Gastrocnemius medialis (tissue), 4 donors: ENCODE data around the gene GPR143. TPM values are rescaled to one million over a fixed set of nuclear protein-coding genes. Genes with fewer than 3 reads are reported as not detected.
"Not testable (repeated sequence)": the region's sequence is repeated elsewhere in the genome, so short reads cannot be mapped to it uniquely, and the experiment has no call there.

Experiments
- ATAC-seq, 2 donors: fragments of 150-250 bp; one replicate each; pipeline ENCODE4 v1.9.1; 2016
- DNase-seq, 2 donors: peaks; one replicate each; pipeline ENCODE4 v3.0.0-alpha.2; 2019
- H3K27ac ChIP-seq, 4 donors: fragments of 200-600 bp; sonication (generic); 1 replicate in 1 of 4; 2 replicates in 3 of 4; pipeline ENCODE4 v1.5.1; 2016 to 2018; ENCODE audit warnings: mild to moderate bottlenecking in 2 of 4, moderate library complexity in 1 of 4
- H3K27me3 ChIP-seq, 3 donors: fragments of 200-600 bp; sonication (generic) in 2 of 3; 1 replicate in 1 of 3; 2 replicates in 2 of 3; pipeline versions ENCODE4 v1.5.1 to v1.6.0; 2016 to 2019; ENCODE audit warnings: mild to moderate bottlenecking in 1 of 3, moderate library complexity in 1 of 3
- H3K36me3 ChIP-seq, 2 donors: fragments of 200-600 bp; sonication (generic) in 1 of 2; one replicate each; pipeline ENCODE4 v1.5.1; 2017 to 2018
- H3K4me1 ChIP-seq, 2 donors: fragments of 200-600 bp; sonication (generic) in 1 of 2; one replicate each; pipeline ENCODE4 v1.5.1; 2016 to 2017; ENCODE audit warnings: mild to moderate bottlenecking in 2 of 2
- H3K4me3 ChIP-seq, 4 donors: fragments of 200-600 bp; sonication (generic) in 3 of 4; 1 replicate in 1 of 4; 2 replicates in 3 of 4; pipeline ENCODE4 v1.5.1; 2016 to 2019; ENCODE audit warnings: mild to moderate bottlenecking in 2 of 4
- H3K9me3 ChIP-seq, 3 donors: fragments of 200-600 bp; sonication (generic) in 2 of 3; 1 replicate in 1 of 3; 2 replicates in 2 of 3; pipeline ENCODE4 v1.5.1; 2016 to 2019
- CTCF ChIP-seq, 5 experiments: fragments of 450-650 bp in 3 of 5; fragments of 200-600 bp in 2 of 5; sonication (generic) in 2 of 5; IDR thresholded peaks in 4 of 5; conservative IDR thresholded peaks in 1 of 5; 1 replicate in 4 of 5; 2 replicates in 1 of 5; pipeline ENCODE4 v1.5.1; 2016 to 2019; ENCODE audit warnings: antibody characterized with exemption in 5 of 5, mild to moderate bottlenecking in 3 of 5, moderate library complexity in 3 of 5
- POLR2A ChIP-seq, 2 donors: fragments of 450-650 bp; IDR thresholded peaks; one replicate each; pipeline ENCODE4 v1.6.1; 2017; ENCODE audit warnings: antibody characterized with exemption in 2 of 2, mild to moderate bottlenecking in 2 of 2, moderate library complexity in 2 of 2
- in situ Hi-C, 4 donors: fragments of 200-750 bp; cut with MboI; loops; one replicate each; pipeline versions ENCODE4 v1.15.0 to v1.8.0; 2017; ENCODE audit warnings: low sequenced_read_pairs in 4 of 4
- intact Hi-C: fragments of 100-400 bp; cut with DNase I; formaldehyde crosslinking; loops from one replicate; pipeline ENCODE4 v1.15.1; 2023; ENCODE audit warnings: low total_unique reads
- total RNA-seq, 4 donors: library from RNA; depleted of rRNA; stranded (reverse); fragments of >200 nt; gene quantifications; one replicate each; pipeline versions ENCODE4 v1.1.0 to v1.2.3, GENCODE V29; 2016

Gene GPR143
- total RNA-seq, 4 donors from 2014 or later = not detected

GRCh38 chrX:9775930-9776329 lies 10.3 kb upstream of the GPR143 start:
- Histone ChIP-seq H3K27ac (no peak overlapping the region), H3K4me3 (no peak overlapping the region), H3K4me1 (no peaks in the 10 kb centered on the region), H3K27me3 (no peaks in the 10 kb centered on the region), H3K36me3 (no peaks in the 10 kb centered on the region), H3K9me3 (no peaks in the 10 kb centered on the region)
- intact Hi-C loops = no loop called here
- ATAC-seq (no peak), DNase-seq (no peak)
- TF ChIP-seq CTCF (IDR thresholded peaks at IDR 0.05 in 4 of 5, conservative IDR thresholded peaks at IDR 0.05 in 1 of 5) (no peak), POLR2A (IDR thresholded peaks at IDR 0.05) (no peak)
- in situ Hi-C loops = no loop called here

DNA sequence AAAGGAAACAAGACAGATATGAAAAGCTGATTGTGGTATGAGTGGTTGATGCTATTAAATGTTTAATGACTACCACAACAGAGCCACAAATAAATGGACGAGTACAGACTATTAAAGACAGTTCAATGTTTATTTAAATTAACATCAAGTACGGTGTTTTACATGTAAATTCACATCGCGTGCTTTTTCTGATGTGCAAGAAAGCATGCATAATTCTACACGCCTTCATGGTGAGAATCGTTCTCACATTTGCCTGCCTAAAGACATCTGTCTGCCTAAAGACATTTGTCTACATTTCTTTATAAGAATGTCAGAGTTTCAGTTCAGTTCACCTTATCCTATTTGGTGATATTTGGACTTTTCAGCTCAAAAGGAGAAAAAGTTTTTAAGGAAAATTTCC lies 7.3 kb upstream of the GPR143 start:
- ATAC-seq (no peak), DNase-seq (no peak)
- TF ChIP-seq POLR2A (IDR thresholded peaks at IDR 0.05) (no peak), CTCF (IDR thresholded peaks at IDR 0.05 in 4 of 5, conservative IDR thresholded peaks at IDR 0.05 in 1 of 5) (no peak)
- intact Hi-C loops = no loop called here
- in situ Hi-C loops = no loop called here
- H3K4me1 ChIP-seq = no peaks in the 10 kb centered on the region
- no peaks in the 10 kb centered on the region for H3K36me3 ChIP-seq
- no peak overlapping the region for H3K4me3 ChIP-seq
- no peaks in the 10 kb centered on the region for H3K27me3 ChIP-seq
- no peak overlapping the region for H3K27ac ChIP-seq
- no peaks in the 10 kb centered on the region for H3K9me3 ChIP-seq

DNA sequence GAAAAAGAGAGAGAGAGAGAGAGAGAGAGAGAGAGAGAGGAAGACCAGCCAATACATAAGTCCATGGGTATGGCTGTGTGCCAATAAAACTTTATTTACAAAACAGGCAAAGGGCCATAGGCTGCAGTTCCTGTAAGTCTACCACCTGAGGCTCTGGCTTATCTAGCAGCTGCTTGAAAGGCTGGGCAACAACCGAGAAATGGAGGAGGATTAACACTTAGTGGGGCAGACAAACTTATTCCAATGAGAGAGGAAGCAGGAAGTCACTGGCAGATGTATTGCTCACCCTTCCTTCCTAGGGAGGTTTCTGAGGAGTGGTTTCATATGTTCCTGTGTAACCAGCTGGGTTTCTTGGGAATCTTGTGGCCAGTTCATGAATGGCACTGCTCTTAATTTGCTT lies 4.7 kb upstream of the GPR143 start:
- ATAC-seq (no peak), DNase-seq (no peak)
- intact Hi-C loops = no loop called here
- TF ChIP-seq POLR2A (IDR thresholded peaks at IDR 0.05) (no peak), CTCF (IDR thresholded peaks at IDR 0.05 in 4 of 5, conservative IDR thresholded peaks at IDR 0.05 in 1 of 5) (no peak)
- Histone ChIP-seq H3K27ac (no peak overlapping the region), H3K9me3 (no peaks in the 10 kb centered on the region), H3K4me1 (no peaks in the 10 kb centered on the region), H3K4me3 (no peak overlapping the region), H3K27me3 (peaks cover 0 to 4% (median 0%) of the 10 kb centered on the region in 3 donors), H3K36me3 (no peaks in the 10 kb centered on the region)
- in situ Hi-C loops = no loop called here

DNA sequence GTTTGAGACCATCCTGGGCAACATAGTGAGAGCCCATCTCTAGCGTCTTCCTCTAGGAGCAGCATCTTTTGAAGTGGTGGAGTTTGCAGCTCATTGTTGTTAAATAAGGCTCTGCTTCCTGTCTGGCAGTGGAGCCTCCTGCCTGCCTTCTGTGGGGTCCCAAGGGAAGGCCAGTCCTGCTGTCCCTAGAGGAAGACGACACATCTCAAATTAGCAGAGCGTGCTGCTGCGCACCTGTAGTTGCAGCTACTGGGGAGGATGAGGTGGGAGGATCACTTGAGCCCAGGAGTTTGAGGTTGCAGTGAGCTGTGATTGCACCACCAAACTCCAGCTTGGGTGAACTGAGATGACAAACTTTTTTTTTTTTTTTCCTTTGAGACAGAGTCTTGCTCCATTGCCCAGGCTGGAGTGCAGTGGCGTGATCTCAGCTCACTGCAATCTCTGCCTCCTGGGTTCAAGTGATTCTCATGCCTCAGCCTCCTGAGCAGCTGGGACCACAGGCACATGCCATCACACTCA lies 2.7 kb upstream of the GPR143 start:
- H3K36me3 ChIP-seq, DNase-seq, H3K9me3 ChIP-seq, intact Hi-C loops, H3K4me1 ChIP-seq, H3K27ac ChIP-seq, in situ Hi-C loops, ATAC-seq, H3K4me3 ChIP-seq: not testable (repeated sequence)
- H3K27me3 ChIP-seq = peaks cover 0 to 12% (median 0%) of the 10 kb centered on the region in 3 donors

- Histone ChIP-seq H3K27me3 (peaks cover 0 to 12% (median 0%) of the 10 kb centered on the region in 3 donors), H3K4me1 (no peaks in the 10 kb centered on the region), H3K4me3 (no peak overlapping the region), H3K36me3 (no peaks in the 10 kb centered on the region), H3K9me3 (no peaks in the 10 kb centered on the region), H3K27ac (no peak overlapping the region)
- ATAC-seq (no peak), DNase-seq (no peak)
- TF ChIP-seq CTCF (IDR thresholded peaks at IDR 0.05 in 4 of 5, conservative IDR thresholded peaks at IDR 0.05 in 1 of 5) (no peak), POLR2A (IDR thresholded peaks at IDR 0.05) (no peak)
- in situ Hi-C loops = no loop called here
- intact Hi-C loops = no loop called here
Measured at GRCh38 chrX:9767375-9767774, 1.7 kb upstream of the GPR143 start.
